EL (cell line): ENCODE results near the gene SELENOO.
"Not testable (repeated sequence)": the region's sequence is repeated elsewhere in the genome, so short reads cannot be mapped to it uniquely, and the experiment has no call there.

Experiments used
- DNase-seq: peaks from one replicate; pipeline ENCODE4 v3.0.0-alpha.2; 2016

Gene SELENOO, protein sequence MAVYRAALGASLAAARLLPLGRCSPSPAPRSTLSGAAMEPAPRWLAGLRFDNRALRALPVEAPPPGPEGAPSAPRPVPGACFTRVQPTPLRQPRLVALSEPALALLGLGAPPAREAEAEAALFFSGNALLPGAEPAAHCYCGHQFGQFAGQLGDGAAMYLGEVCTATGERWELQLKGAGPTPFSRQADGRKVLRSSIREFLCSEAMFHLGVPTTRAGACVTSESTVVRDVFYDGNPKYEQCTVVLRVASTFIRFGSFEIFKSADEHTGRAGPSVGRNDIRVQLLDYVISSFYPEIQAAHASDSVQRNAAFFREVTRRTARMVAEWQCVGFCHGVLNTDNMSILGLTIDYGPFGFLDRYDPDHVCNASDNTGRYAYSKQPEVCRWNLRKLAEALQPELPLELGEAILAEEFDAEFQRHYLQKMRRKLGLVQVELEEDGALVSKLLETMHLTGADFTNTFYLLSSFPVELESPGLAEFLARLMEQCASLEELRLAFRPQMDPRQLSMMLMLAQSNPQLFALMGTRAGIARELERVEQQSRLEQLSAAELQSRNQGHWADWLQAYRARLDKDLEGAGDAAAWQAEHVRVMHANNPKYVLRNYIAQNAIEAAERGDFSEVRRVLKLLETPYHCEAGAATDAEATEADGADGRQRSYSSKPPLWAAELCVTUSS

DNA sequence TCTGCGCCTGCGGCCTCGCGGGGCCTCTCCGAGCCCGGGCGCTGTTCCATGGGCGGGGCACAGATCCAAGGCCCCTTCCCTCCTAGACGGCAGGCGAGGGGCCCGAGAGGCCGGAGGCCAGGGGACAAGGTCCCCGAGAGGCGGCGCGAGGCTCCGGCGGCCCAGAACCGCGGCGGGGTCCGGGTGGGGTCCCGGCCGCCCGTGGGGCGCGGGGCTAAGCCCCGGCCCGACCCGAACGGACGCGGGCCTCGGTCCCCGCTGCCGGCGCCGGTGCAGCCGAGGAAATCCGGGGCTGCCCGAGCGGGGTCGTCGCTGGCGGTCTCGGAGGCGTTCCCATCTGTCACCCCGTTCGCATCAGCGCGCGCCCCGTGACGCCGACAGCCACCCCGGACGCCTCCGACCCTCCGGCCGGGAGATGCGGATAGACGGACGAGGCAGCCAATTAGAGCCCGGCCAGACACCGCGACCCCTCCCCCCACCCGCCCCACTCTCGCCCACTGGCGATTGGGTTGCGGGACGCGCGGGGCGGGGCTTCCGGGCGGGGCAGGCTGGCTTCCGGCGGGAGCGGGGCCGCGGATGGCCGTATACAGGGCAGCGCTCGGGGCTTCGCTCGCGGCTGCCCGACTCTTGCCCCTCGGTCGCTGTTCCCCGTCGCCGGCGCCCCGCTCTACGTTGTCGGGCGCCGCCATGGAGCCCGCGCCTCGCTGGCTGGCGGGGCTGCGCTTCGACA lies at the start of gene SELENOO:
SELENOO (plus strand) TSS at position 551 of the 730 bp plus-strand sequence; CDS start at position 577, 26 bp downstream.
- peak; percentile 88 for DNase-seq

DNA sequence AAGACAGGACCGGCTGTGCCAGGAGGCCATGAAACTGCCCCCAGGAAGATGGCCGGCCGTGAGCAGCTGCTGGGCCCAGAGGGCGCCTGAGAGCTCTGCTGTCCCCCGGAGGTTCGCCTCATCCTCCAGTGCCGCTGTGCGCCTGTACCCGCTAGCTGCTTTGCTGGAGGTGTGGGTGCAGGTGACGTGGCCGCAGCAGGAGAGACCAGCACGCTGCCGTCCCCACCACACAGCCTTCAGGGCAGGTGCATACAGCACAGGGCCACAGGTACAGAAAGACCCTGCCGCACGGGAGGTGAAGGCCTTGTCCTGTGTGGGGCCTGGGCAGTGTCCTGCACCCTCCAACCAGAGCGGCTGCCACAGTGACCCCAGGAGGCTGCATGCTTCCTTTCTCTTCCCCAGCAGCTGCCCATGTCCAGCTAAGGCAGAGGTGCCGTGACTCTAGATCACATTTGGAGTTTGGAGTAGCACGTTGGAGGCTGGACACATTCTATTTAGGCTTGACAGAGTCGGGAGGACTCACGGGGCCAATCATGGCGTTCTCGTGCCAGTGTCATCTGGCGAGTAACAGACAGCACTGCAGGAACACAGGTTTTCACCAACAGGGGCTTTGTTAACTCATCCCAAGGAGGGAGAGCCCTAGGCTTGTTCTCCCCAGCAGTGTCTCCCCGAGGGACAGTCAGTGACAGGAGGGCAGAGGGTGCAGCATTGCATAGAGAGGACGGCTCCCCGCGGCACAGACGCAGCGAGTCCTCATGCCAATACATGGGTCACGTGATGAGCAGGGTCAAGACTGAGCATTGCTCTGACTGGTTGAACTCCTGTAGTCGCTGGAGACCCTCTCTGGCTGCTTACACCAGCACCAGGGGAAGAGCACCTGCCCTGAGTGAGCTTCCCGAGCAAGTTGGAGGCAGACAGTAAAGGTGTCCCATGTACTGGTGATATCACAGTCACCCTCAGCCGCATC lies 49.0 kb upstream of the SELENOO start:
- no peak for DNase-seq

DNA sequence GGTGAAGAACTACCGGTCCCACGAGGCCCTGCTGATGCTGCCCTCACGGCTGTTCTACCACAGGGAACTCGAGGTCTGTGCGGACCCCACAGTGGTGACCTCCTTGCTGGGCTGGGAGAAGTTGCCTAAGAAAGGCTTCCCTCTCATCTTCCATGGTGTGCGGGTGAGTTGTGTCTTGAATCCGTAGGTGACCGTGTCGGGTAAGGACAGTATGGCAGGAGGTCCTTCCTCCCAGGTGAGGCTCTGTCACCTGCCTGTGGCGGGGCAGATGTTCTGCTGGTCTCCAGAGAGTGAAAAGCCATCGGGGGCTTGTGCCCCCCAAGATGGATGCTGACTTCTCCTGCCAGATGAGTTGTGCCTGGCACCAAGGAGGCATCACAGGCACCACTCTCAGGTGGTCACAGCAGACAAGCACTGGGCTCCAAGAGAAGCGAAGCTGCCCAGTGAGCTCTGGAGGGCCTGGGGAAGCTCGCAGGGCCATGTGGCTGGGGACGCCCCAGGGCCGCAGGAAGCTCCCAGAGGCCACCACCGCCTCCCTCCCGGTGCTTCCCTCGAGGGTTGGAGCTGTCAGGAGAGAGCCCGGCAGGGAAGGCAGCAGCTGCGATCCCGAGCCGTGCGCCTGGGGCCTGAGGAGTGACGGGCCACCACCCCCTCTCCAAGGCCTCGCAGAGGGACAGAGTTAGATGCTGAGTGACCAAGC lies 47.6 kb upstream of the SELENOO start:
- no peak for DNase-seq

DNA sequence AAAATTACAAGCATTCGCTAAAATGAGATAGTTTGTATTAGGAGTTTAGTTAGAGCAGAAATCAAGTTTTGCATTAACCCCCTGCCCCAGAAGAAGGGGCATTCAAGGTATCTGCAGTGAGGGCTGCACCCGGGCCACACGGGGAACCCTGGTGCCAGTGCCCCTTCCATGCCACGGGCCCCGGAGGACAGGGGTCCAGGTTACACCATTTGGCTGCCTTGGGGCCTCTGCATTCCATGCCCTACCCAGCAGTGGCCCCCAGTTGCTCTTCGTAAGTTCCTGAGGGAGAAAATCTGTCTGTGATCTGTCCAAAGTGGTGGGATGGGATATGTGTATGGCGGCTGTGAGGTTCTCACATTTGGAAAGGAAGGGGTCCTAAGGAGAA lies 47.1 kb upstream of the SELENOO start:
- DNase-seq: no peak

DNA sequence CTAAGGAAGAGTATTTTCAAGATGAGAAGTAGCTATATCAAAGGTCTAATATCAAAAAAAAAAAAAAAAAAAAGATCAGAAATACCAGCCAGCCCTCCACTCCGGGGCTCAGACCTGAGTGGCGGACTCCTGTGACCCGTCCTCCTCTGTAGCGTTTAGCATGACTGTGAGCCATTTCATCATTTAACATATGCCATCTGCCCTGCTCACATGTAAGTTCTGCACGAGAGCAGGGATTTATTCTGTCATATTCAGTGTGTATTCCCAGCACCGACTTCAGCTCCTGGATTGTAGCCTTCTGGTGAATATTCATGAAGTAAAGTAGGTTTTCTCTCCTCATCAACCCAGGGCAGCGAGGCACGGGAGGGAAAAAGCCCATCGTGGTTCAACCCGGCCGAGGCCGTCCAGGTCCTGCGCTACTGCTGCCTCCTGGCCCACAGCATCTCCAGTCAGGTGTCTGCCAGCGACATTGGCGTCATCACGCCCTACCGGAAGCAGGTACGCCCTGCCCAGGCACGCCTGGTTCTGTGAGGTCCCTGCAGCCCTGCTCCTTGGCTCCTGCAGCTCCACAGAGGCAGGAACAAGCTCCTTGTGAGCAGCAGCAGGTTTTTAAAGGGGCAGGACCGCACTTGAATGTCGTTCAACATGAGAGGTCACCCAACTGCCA lies 43.0 kb upstream of the SELENOO start:
- DNase-seq: no peak

DNA sequence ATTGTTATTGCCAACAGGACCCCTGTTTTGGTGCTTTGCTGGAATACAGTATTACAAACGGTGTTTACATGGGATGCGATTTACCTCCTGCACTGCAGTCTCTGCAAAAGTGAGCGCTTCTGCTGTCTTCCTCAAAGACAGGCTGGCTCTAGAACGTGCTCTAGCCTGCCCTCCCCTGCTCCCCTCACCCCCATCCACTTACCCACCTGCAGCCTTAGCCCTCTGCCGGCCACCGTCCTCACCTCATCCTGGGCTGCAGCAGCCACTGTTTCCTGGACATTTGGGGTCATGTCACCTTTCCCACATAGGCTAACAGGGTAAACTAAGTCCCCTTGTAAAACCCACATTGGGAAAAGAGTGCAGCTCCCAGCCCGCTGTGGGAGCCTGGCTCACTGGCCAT lies 39.9 kb upstream of the SELENOO start:
- DNase-seq: no peak

DNA sequence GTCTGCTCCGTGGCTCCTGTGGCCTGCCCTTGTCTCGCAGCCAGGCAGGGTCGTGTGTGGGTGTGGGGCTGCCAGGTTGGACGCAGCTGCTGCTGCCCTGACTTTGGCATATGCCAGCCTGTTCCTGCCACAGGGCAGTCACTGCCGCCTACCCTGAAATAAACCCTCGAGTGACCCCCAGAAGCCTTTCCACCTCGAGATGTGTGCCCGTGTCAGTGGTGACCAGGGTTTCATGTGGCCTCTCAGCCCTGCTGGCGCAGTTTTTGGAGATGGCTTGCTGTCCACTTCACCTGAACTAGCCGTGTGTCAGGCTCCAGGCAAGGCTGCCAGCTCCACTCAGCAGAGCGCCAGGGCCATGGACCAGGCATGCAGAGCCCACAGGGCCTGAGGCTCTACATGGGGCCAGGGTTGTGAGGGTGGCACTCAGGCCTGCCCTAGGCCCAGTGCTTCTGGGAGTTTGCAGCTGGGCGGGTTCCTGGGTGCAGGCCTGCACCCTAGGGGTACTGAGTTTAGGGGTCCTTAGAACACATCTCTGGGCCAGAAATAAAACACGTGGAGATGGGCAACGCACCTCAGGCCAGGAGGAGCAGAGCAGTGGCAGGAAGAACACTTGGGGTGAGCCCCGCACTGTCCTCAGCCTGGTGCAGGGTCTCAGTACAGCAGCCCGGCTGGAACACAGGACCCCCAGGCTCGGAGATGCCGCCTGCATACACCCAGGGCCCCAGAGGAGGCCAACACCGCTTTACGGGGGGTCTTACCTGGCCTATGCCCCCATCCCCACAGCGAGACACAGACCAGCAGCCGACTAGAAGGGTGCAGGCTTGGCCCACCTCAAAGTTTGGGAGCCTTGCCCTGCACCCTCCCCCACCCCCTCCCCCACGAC lies 39.1 kb upstream of the SELENOO start:
- DNase-seq: no peak

DNA sequence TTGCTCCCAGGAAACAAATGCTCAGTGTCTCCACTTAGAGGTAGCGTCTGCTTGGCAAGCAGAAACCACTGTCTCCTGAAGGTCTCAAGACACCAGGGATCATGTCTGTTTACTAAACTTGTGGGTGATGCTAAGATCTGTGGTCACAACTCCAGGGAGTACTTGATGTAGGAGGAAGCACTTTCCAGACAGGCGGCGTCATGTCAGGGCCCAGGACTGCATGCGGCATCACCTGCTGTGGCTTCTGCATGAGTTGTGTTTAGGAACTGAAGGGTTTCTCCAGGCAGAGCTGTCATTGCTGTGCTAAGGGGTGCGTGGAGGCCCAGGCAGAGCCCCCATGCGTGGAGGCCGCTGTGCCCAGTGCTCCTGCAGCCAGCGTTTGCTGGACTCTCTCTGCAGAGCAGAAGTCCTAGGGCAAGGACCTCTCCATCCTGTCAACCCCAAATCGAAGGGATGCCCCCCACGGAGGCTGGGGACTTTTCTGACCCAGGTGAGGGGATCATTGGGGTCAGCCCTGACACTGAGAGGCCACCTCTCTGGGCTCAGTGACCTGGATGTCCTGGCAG lies 38.3 kb upstream of the SELENOO start:
- no peak for DNase-seq

DNA sequence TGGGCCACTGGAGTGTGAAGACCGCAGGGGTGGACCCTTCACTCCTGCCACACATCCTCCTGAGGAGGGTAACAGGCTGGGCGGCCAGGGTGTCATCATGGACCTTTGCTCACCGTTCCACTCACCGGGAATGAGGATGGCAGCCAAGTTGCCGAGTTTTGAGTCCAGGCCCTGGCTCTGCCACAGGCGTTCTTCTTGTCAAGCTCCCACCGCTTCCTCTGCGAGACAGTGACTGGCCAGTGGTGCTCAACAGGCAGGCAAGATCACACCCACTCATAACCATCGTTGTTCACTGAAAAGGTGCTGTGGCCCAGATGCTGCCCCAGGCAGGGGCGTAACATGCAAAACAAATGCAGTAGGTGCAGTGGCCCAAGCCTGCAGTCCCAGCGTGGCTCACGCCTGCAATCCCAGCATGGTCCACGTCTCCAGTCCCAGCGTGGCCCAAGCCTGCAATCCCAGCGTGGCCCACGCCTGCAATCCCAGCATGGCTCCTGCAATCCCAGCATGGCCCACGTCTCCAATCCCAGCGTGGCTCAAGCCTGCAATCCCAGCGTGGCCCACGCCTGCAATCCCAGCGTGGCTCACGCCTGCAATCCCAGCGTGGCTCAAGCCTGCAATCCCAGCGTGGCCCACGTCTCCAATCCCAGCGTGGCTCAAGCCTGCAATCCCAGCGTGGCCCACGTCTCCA lies 35.2 kb upstream of the SELENOO start:
- DNase-seq: no peak

DNA sequence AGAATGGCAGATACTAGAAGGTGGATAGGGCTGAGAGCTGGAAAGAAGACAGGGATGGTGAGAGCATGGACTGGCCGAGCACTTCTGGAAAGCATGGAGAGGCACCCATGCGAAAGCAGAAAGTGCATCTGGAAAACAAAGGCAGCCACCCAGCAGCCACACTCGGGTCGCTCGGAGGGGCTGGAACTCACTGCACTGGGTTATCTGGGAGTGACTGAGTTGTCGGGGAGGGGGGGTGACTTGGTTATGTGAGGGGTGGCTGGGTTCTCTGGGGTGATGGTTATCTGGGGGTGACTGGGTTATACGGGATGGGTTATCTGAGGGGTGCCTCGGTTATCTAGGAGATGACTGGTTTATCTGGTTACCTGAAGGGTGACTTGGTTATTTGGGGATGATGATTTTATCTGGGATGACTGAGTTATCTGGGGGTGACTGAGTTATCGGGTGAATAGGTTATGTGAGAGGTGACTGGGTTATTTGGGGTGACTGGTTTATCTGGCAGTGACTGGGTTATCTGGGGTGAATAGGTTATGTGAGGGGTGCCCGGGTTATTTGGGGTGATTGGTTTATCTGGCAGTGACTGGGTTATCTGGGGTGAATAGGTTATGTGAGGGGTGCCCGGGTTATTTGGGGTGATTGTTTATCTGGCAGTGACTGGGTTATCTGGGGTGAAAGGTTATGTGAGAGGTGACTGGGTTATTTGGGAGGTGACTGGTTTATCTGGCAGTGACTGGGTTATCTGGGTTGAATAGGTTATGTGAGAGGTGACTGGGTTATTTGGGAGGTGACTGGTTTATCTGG lies 32.9 kb upstream of the SELENOO start:
- DNase-seq: no peak

DNA sequence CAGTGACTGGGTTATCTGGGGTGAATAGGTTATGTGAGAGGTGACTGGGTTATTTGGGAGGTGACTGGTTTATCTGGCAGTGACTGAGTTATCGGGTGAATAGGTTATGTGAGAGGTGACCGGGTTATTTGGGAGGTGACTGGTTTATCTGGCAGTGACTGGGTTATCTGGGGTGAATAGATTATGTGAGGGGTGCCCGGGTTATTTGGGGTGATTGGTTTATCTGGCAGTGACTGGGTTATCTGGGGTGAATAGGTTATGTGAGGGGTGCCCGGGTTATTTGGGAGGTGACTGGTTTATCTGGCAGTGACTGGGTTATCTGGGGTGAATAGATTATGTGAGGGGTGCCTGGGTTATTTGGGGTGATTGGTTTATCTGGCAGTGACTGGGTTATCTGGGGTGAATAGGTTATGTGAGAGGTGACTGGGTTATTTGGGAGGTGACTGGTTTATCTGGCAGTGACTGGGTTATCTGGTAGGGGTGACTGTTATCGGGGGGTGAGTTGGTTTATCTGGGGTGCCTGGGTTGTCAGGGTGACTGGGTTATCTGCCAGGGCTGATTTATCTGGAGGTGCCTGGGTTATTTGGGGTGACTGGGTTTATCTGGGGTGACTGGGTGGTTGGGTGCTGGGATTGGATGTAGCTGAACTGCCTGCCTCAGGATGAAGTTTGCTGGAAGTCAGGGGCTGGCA lies 32.2 kb upstream of the SELENOO start:
- not testable (repeated sequence) for DNase-seq

DNA sequence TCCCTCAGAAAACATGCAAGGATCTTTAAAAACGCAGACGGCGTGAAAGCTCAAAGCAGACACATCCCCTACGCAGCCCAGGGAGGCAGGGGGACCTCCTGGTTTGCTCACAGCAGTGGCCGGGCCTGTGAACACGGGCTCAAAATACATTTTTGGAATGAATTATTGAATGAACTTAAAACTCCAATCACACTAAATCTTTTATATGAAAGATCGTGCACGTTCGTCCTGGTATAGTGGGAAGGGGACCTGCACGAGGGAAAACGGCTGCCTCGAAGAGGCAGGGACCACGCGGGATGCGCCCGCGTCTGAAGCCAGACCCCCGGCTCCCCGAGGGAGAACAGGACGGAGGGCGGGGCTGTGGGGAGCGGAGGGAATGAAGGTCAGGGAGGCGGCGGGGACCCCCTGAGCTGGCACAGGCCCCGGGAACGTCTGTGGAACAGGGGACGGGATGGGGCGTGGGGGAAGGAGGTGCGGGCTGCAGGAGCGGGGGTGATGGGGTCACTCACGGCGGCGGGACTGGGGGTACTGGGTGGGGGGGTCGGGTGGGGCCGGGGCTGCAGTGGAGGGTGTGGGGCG lies 31.5 kb upstream of the SELENOO start:
- no peak for DNase-seq

DNA sequence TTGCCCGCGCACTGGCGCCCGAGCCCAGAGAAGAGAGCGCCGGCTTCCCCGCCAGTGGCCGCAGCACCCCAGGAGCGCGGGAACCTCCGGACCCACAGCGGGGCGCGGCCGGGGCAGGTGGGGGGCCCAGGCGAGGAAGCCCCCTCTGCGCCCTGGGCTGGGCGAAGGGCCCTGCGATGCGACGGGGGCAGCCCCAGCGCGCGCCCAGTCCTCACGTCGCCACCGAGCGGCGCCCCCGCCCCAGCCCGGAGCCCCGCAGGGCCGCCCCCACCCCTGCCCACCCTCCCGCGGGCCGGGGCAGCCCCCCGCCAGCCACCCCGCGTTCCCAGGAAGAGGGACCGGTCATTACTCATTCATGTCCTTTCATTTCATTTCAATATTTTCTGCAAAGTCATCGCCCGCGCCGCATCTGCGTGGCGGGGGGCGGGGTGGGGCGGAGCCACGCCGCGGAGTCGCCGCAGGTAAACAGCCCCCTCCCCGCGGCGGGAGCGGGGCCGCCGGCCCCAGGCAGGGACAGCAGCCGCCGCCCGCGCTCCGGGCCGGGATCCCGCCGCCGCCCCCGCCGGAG lies 31.0 kb upstream of the SELENOO start:
- no peak for DNase-seq

DNA sequence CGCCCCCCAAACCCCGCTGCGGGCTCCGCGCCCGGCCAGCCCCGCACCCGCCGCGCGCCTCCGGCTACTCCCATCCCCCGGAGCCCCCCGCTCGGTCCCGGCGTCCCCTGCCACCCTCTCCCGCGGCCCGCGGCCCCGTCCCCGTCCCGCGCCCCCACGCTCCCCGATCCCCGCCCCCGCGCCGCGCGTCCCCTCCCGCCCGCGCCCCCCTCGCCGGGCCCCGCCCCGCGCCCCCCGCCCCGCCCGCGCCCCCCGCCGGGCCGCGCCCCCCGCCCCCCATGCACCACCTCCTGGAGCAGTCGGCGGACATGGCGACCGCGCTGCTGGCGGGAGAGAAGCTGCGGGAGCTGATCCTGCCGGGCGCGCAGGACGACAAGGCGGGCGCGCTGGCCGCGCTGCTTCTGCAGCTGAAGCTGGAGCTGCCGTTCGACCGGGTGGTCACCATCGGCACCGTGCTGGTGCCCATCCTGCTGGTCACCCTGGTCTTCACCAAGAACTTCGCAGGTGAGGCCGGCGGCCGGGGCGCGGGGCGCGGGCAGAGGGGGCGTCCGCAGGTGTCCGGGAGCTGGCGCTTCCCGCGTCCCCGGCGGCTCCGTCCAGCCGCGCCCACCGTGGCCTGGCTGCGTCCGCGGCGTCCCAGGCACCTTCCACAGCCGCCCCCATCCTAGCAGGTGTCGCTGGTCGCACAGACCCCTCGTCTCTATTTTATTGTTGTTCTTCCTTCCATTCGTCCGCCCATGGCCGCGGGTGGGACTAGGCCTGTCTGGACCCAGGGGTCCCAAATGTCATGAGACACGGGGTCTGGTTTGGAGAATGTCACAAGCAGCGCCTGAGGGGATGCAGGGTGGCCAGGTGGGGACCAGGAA lies 30.1 kb upstream of the SELENOO start, which contains the start of gene PANX2:
PANX2 (plus strand) TSS at position 279 of the 866 bp plus-strand sequence; CDS start at position 279, 0 bp downstream.
- DNase-seq: no peak

DNA sequence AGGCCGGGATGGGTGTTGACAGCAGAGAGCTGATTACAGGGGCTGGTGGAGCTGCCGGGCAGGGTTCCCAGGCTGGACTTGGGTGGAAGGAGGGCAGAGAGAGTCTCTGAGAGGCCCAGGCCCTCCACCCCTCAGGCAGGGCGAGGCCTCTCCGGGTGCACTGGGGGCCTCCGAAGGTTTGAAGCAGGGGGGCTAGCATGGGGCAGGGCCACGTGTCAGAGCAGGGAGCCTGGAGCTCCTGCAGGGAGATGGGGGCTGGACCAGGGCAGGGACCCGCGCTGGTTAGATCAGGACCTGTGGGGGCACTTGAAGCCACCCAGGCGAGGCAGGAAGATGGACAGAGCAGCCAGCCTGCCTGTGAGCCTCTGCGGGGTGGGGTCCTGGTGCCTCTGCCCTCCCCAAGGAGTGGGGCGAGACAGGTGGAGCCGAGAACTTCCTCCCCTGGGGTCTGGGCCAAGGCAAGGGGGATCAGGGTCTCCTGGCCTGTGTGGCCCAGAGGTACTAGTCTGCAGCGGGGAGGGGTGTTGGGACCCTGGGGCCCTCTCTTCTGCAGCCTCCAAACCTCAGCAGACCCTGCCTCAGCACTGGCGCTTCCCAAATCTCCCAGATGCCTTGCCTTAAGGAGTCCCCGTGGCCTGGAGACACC lies 29.4 kb upstream of the SELENOO start:
- DNase-seq: no peak
